MM.1S (cell line): ENCODE measurements around the gene GABRD.

ENCODE experiments used
- DNase-seq: peaks from one replicate; pipeline ENCODE4 v3.0.0-alpha.2; 2015
- H2AFZ ChIP-seq: fragments of 300-600 bp; sonication (generic); 2 replicates; pipeline ENCODE4 v1.6.0; 2016; ENCODE audit warnings: antibody characterized with exemption, low read length
- H3F3A ChIP-seq: fragments of 300-600 bp; sonication (generic); 2 replicates; pipeline ENCODE4 v1.6.1; 2016; ENCODE audit warnings: mild to moderate bottlenecking, antibody characterized with exemption, low read length, moderate library complexity, mixed read lengths; ENCODE audit not compliant: insufficient read depth
- H3K27ac ChIP-seq: fragments of 300-600 bp; sonication (generic); 2 replicates; pipeline ENCODE4 v1.5.1; 2016; ENCODE audit warnings: mild to moderate bottlenecking, low read length
- H3K27me3 ChIP-seq: fragments of 300-600 bp; sonication (generic); replicated peaks from 2 replicates; pipeline ENCODE4 v1.6.0; 2016; ENCODE audit warnings: low read length; ENCODE audit not compliant: insufficient read depth
- H3K36me3 ChIP-seq: fragments of 300-600 bp; sonication (generic); replicated peaks from 2 replicates; pipeline ENCODE4 v1.6.1; 2016; ENCODE audit warnings: mild to moderate bottlenecking, low read length, mixed read lengths; ENCODE audit not compliant: insufficient read depth
- H3K4me1 ChIP-seq: fragments of 300-600 bp; sonication (generic); 2 replicates; pipeline ENCODE4 v1.6.1; 2016; ENCODE audit warnings: low read length, mixed read lengths
- H3K4me2 ChIP-seq: fragments of 300-600 bp; sonication (generic); 2 replicates; pipeline ENCODE4 v1.6.0; 2016; ENCODE audit warnings: low read depth, low read length
- H3K4me3 ChIP-seq: fragments of 300-600 bp; sonication (generic); 2 replicates; pipeline ENCODE4 v1.5.1; 2016; ENCODE audit warnings: low read length, mixed read lengths
- H3K79me2 ChIP-seq: fragments of 300-600 bp; sonication (generic); 2 replicates; pipeline ENCODE4 v1.6.1; 2016; ENCODE audit warnings: mixed run types, low read length, mixed read lengths
- H3K9ac ChIP-seq: fragments of 300-600 bp; sonication (generic); 2 replicates; pipeline ENCODE4 v1.6.1; 2016; ENCODE audit warnings: low read length, mixed read lengths
- H3K9me2 ChIP-seq: fragments of 300-600 bp; sonication (generic); replicated peaks from 2 replicates; pipeline ENCODE4 v1.6.1; 2016; ENCODE audit warnings: mild to moderate bottlenecking, low read length, mixed read lengths; ENCODE audit not compliant: insufficient read depth
- H3K9me3 ChIP-seq: fragments of 300-600 bp; sonication (generic); replicated peaks from 2 replicates; pipeline ENCODE4 v1.6.1; 2016; ENCODE audit warnings: mild to moderate bottlenecking, low read length, mixed read lengths; ENCODE audit not compliant: insufficient read depth
- H4K20me1 ChIP-seq: fragments of 300-600 bp; sonication (generic); 2 replicates; pipeline ENCODE4 v1.6.1; 2016; ENCODE audit warnings: mild to moderate bottlenecking, low read length, moderate library complexity, mixed read lengths; ENCODE audit not compliant: insufficient read depth
- EZH2 ChIP-seq: fragments of 300-600 bp; sonication (generic); optimal IDR thresholded peaks from 2 replicates; pipeline ENCODE3; 2017; ENCODE audit warnings: low read depth, mild to moderate bottlenecking, antibody characterized with exemption, low read length, mixed read lengths
- EZH2phosphoT487 ChIP-seq: fragments of 300-600 bp; sonication (generic); IDR thresholded peaks from 2 replicates; pipeline ENCODE4 v1.6.1; 2018; ENCODE audit warnings: antibody characterized with exemption, low read length
- TF ChIP-seq, protein P1 (sequence below): fragments of 300-600 bp; sonication (generic); IDR thresholded peaks from 2 replicates; pipeline ENCODE4 v1.5.1; 2016; ENCODE audit warnings: antibody characterized with exemption, low read length, mixed read lengths

The GABRD gene

DNA sequence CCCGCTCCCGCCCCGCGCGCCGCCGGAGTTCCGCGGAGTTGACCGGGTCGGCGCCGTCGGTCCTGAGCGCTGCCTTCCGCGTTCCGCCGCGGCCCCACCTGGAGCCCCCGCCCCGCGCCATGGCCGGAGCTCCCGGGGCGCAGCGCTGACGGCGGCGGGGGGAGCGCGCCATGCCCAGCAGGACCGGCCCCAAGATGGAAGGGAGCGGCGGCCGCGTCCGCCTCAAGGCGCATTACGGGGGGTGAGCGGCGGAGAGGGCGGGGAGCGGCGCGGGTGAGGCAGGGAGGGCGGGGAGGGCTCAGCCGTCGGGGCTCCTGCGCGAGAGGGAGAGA lies 31.3 kb downstream of the GABRD start:
- Histone ChIP-seq H3K4me3 (no peak overlapping the region), H3K27me3 (peaks cover 83% of the 10 kb centered on the region)

DNA sequence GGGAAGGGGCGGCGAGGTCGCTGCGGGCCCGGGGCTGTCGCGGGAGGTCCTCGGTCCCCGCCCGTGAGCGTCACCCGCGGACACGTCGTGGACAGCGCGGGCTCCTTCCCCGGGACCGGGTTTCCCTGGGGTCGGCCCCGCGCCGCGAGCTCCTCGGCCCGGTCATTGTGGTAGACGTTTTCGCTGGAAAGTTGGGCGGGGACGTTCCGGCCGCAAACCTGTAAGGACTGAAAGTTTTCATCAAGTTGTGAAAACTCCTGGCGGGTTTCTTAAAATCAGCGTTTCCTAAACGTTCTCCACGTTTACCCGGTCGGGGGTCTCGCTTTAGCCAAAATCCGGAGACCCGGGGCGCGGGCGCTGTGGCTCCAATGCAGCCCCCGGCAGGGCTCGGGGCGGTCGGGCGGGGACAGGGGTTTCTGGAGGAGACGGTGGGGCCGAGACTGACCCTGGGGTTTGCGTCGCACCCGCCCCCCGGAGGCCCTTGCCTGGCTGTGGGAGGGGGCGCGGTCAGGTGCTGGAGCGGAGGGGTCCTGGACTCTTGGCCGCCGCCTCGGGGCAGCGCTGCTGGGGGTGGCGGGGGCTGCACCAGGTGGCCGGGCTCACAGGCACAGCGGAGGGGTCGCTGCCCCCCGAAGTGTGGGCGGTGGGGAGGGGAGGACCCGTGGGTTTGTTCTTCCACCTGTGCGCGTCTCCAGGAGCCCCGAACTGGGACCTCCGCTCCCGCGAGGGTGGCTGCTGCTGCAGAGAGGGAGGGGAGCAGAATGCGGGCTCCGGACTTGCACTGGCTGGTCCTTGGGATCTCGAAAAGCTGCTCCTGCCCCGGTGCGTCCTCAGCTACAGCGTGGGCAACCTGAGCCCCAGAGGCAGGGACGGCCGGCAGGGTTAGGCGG lies 31.9 kb downstream of the GABRD start:
- no peak overlapping the region for H3K27ac ChIP-seq
- H4K20me1 ChIP-seq: no peaks in the 10 kb centered on the region
- TF ChIP-seq EZH2 (no peak), EZH2phosphoT487 (no peak)
- TF ChIP-seq, protein P1, sequence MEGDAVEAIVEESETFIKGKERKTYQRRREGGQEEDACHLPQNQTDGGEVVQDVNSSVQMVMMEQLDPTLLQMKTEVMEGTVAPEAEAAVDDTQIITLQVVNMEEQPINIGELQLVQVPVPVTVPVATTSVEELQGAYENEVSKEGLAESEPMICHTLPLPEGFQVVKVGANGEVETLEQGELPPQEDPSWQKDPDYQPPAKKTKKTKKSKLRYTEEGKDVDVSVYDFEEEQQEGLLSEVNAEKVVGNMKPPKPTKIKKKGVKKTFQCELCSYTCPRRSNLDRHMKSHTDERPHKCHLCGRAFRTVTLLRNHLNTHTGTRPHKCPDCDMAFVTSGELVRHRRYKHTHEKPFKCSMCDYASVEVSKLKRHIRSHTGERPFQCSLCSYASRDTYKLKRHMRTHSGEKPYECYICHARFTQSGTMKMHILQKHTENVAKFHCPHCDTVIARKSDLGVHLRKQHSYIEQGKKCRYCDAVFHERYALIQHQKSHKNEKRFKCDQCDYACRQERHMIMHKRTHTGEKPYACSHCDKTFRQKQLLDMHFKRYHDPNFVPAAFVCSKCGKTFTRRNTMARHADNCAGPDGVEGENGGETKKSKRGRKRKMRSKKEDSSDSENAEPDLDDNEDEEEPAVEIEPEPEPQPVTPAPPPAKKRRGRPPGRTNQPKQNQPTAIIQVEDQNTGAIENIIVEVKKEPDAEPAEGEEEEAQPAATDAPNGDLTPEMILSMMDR: no peak
- H3K79me2 ChIP-seq: no peaks in the 10 kb centered on the region
- H3K9me3 ChIP-seq: no peaks in the 10 kb centered on the region
- no peak overlapping the region for H2AFZ ChIP-seq
- H3K9me2 ChIP-seq: no peaks in the 10 kb centered on the region
- no peak overlapping the region for H3K4me2 ChIP-seq
- H3K27me3 ChIP-seq: peaks cover 83% of the 10 kb centered on the region
- no peak overlapping the region for H3K4me3 ChIP-seq
- H3K4me1 ChIP-seq: no peaks in the 10 kb centered on the region
- no peaks in the 10 kb centered on the region for H3K36me3 ChIP-seq
- no peaks in the 10 kb centered on the region for H3F3A ChIP-seq
- no peak overlapping the region for H3K9ac ChIP-seq
- no peak for DNase-seq

More for the DNA sequence above, 31.3 kb downstream of the GABRD start:
- Histone ChIP-seq H3K9me3 (no peaks in the 10 kb centered on the region), H3K9ac (no peak overlapping the region), H3K4me2 (no peak overlapping the region), H3K79me2 (no peaks in the 10 kb centered on the region), H3F3A (no peaks in the 10 kb centered on the region), H3K36me3 (no peaks in the 10 kb centered on the region), H2AFZ (no peak overlapping the region), H3K4me1 (no peaks in the 10 kb centered on the region), H4K20me1 (no peaks in the 10 kb centered on the region), H3K27ac (no peak overlapping the region), H3K9me2 (no peaks in the 10 kb centered on the region)
- DNase-seq: no peak
- TF ChIP-seq EZH2: no peak
- TF ChIP-seq EZH2phosphoT487: no peak
- TF ChIP-seq, protein P1: no peak

DNA sequence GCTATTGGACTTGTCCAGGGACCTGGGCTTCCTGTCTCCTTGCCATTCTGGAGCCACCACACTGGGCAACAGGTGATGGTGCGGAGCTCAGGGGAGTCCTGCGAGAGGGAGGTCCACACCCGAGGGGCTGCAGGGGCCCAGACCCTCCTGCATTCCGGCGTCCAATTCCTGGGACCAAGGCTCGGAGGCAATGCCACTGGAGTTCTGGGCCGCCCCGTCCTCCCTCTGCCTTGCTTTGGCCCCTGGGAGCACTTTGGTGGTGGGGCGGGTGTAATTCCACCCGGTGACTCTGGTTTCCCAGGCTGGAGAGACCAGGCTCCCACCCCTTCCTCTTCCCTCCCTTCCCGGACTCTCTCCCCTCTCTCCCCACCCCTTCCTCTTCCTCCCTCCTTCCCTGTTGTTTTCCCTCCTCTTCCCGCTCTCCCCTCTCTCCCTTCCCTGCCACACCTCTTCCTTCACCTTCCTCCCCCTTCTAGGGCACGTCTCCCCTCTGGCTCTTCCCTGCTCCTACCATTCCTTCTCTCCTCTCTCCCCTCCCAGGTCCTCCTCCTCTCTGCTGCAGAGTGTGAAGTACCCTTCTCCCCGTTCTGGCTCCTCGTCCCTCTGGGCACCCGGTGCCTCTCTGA lies 33.0 kb downstream of the GABRD start:
- peaks cover 78% of the 10 kb centered on the region for H3K27me3 ChIP-seq
- H3K36me3 ChIP-seq: no peaks in the 10 kb centered on the region
- H3K9ac ChIP-seq: no peak overlapping the region
- H3K27ac ChIP-seq: no peak overlapping the region
- TF ChIP-seq, protein P1: no peak
- TF ChIP-seq EZH2phosphoT487: no peak
- no peaks in the 10 kb centered on the region for H4K20me1 ChIP-seq
- no peaks in the 10 kb centered on the region for H3K9me3 ChIP-seq
- H3K79me2 ChIP-seq: no peaks in the 10 kb centered on the region
- no peaks in the 10 kb centered on the region for H3K4me1 ChIP-seq
- H3K9me2 ChIP-seq: no peaks in the 10 kb centered on the region
- H2AFZ ChIP-seq: no peak overlapping the region
- DNase-seq: no peak
- no peaks in the 10 kb centered on the region for H3F3A ChIP-seq
- no peak overlapping the region for H3K4me2 ChIP-seq
- no peak overlapping the region for H3K4me3 ChIP-seq
